Measurements from ENCODE around the gene ATP6V1B1.

Gene ATP6V1B1

DNA sequence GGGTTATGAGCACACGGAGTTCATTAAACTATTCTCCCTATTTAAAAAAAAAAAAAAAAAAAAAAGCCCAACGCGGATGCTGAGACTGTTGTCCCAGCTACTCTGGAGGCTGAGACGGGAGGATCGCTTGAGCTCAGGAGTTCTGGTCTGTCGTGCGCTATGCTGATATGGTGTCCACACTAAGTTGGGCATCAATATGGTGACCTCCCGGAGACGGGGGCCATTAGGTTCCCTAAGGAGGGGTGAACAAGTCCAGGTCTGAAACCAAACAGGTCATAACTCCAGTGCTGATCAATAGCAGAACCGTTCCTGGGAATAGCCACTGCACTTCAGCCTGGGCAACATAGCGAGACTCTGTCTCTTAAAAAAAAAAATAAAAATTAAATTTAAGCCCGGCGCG lies 29.8 kb downstream of the ATP6V1B1 start:
- Histone ChIP-seq H3K27me3 (peaks cover 88% of the 10 kb centered on the region), H3K4me3 (ENCODE audit: low read depth in 1 of 2, low read length in 1 of 2) (no peak overlapping the region)
- TF ChIP-seq, protein P1, sequence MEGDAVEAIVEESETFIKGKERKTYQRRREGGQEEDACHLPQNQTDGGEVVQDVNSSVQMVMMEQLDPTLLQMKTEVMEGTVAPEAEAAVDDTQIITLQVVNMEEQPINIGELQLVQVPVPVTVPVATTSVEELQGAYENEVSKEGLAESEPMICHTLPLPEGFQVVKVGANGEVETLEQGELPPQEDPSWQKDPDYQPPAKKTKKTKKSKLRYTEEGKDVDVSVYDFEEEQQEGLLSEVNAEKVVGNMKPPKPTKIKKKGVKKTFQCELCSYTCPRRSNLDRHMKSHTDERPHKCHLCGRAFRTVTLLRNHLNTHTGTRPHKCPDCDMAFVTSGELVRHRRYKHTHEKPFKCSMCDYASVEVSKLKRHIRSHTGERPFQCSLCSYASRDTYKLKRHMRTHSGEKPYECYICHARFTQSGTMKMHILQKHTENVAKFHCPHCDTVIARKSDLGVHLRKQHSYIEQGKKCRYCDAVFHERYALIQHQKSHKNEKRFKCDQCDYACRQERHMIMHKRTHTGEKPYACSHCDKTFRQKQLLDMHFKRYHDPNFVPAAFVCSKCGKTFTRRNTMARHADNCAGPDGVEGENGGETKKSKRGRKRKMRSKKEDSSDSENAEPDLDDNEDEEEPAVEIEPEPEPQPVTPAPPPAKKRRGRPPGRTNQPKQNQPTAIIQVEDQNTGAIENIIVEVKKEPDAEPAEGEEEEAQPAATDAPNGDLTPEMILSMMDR (IDR thresholded peaks at IDR 0.05) = no peak

DNA sequence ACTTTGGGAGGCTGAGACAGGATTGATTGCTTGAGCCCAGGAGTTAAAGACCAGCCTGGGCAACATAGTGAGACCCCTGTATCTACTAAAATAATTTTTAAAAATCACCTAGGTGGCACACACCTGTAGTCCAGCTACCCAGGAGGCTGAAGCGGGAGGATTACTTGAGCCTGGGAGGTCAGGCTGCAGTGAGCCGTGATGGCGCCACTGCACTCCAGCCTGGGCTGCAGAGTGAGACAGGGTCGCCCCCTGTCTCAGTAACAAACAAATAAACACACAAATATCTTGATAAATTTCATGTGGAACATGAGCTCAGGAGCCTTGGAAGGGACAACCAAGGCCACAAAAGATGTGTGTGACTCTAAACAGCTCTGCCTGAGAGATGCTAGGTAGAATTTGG lies 31.0 kb downstream of the ATP6V1B1 start:
- H3K27me3 ChIP-seq = peaks cover 99% of the 10 kb centered on the region
- H3K27ac ChIP-seq = no peak overlapping the region
- H3K9me3 ChIP-seq = no peaks in the 10 kb centered on the region
- H3K36me3 ChIP-seq = no peaks in the 10 kb centered on the region
- TF ChIP-seq, protein P1 (IDR thresholded peaks at IDR 0.05) = no peak
- H3K4me3 ChIP-seq (ENCODE audit: low read depth in 1 of 2, low read length in 1 of 2) = no peak overlapping the region
- H3K4me1 ChIP-seq (ENCODE audit: control insufficient read depth in 1 of 2, insufficient read depth in 1 of 2, low read depth in 1 of 2, low read length in 1 of 2) = peaks cover 7% of the 10 kb centered on the region in 2 experiments

More for the DNA sequence above, 29.8 kb downstream of the ATP6V1B1 start:
- no peaks in the 10 kb centered on the region for H3K36me3 ChIP-seq
- peaks cover 7% of the 10 kb centered on the region in 2 experiments for H3K4me1 ChIP-seq (ENCODE audit: control insufficient read depth in 1 of 2, insufficient read depth in 1 of 2, low read depth in 1 of 2, low read length in 1 of 2)
- no peak overlapping the region for H3K27ac ChIP-seq
- H3K9me3 ChIP-seq = no peaks in the 10 kb centered on the region

DNA sequence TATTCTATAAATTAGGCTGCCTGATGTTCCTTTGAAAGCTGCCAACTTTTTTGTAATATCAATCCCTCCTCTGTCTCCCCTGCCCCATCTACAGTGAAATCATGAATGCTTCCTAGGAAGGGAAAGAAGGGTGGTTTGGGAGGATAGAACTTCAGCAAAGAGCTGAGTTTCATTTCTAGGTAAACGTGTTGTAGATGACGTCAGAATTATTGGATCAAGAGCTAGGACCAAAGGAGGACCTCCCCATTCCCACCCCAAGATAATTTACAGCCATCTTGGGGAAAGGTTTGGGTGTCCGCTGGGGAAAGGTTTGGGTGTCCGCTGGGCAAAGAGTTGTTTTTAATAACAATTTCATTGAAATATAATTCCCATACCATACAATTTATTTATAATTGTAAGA lies 31.5 kb downstream of the ATP6V1B1 start:
- H3K9me3 ChIP-seq = no peaks in the 10 kb centered on the region
- no peak overlapping the region for H3K4me3 ChIP-seq (ENCODE audit: low read depth in 1 of 2, low read length in 1 of 2)
- TF ChIP-seq, protein P1 (IDR thresholded peaks at IDR 0.05) = no peak
- no peak overlapping the region for H3K27ac ChIP-seq
- H3K36me3 ChIP-seq = no peaks in the 10 kb centered on the region
- peaks cover 100% of the 10 kb centered on the region for H3K27me3 ChIP-seq
- peaks cover 7% of the 10 kb centered on the region in 2 experiments for H3K4me1 ChIP-seq (ENCODE audit: control insufficient read depth in 1 of 2, insufficient read depth in 1 of 2, low read depth in 1 of 2, low read length in 1 of 2)

DNA sequence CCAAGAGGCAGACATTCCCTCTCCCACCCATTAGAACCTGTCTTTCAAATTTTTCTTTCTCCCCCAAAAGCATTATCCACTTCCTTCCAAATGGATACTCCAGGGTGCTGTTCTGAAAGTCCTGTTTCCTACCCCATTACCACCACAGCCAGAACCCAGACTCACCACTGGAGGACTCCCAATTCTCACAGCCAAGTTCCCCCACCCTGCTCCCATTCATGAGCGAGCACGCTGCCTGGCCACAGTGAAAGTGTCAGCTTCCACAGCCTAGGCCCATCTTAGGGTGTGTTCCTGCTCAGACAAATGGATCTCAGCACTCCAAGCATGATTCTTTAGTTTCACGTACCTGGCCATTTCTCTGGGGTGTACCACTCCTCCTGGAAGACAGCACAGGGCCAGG lies 38.9 kb downstream of the ATP6V1B1 start:
- TF ChIP-seq, protein P1 (IDR thresholded peaks at IDR 0.05) = no peak
- Histone ChIP-seq H3K27me3 (peaks cover 92% of the 10 kb centered on the region), H3K4me1 (ENCODE audit: control insufficient read depth in 1 of 2, insufficient read depth in 1 of 2, low read depth in 1 of 2, low read length in 1 of 2) (peaks cover 13 to 21% of the 10 kb centered on the region in 2 experiments), H3K4me3 (ENCODE audit: low read depth in 1 of 2, low read length in 1 of 2) (no peak overlapping the region), H3K36me3 (no peaks in the 10 kb centered on the region), H3K27ac (no peak overlapping the region), H3K9me3 (no peaks in the 10 kb centered on the region)

DNA sequence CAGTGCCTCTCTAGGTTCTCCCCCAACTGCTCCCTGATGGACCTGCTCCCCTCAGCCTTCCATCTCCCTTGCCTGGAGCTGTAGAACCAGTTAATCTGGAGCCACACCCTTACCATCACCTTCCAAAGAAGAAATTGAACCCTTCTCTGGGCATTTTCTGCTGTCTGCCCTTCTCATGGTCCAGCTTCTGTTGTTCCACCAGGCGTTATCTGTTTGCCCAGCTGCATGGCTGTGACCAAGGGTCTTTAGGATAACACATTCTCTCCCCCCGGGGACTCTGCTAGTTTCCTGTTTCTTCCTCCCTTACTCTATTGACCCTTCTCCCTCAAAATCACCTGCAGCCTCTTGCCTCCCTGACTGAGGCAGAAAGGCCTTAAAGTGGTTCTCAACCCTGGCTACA lies 39.5 kb downstream of the ATP6V1B1 start:
- TF ChIP-seq, protein P1 (IDR thresholded peaks at IDR 0.05) = no peak
- Histone ChIP-seq H3K9me3 (no peaks in the 10 kb centered on the region), H3K27ac (no peak overlapping the region), H3K4me3 (ENCODE audit: low read depth in 1 of 2, low read length in 1 of 2) (no peak overlapping the region), H3K27me3 (peaks cover 89% of the 10 kb centered on the region), H3K36me3 (no peaks in the 10 kb centered on the region), H3K4me1 (ENCODE audit: control insufficient read depth in 1 of 2, insufficient read depth in 1 of 2, low read depth in 1 of 2, low read length in 1 of 2) (peaks cover 13 to 21% of the 10 kb centered on the region in 2 experiments)
